Midbrain (tissue), 1 donor: ENCODE measurements around the gene CFAP119.
A peak's percentile ranks its signal among the peaks of the same experiment; 100 is the strongest.

Experiments used
- DNase-seq: peaks from one replicate; lab custom pipeline; 2025; lab: John Stamatoyannopoulos, UW

CFAP119 gene

GRCh38 chr16:30740364-30741251 lies 21.3 kb downstream of the CFAP119 start:
- DNase-seq = no peak

- DNase-seq = no peak
Observed at GRCh38 chr16:30738984-30739951, 22.6 kb downstream of the CFAP119 start.

- no peak for DNase-seq
Observed at GRCh38 chr16:30737794-30738648, 23.8 kb downstream of the CFAP119 start.

GRCh38 chr16:30736995-30737793 lies 24.7 kb downstream of the CFAP119 start:
- DNase-seq = no peak

GRCh38 chr16:30731411-30731810 lies 30.5 kb downstream of the CFAP119 start:
- DNase-seq = no peak

GRCh38 chr16:30728899-30729672 lies 32.8 kb downstream of the CFAP119 start:
- no peak for DNase-seq

GRCh38 chr16:30728321-30728720 lies 33.5 kb downstream of the CFAP119 start:
- DNase-seq = no peak

- no peak for DNase-seq
Observed at GRCh38 chr16:30725418-30725792, 36.5 kb downstream of the CFAP119 start.

- peak; percentile 21 for DNase-seq
Observed at GRCh38 chr16:30724641-30725417, 37.0 kb downstream of the CFAP119 start.

- no peak for DNase-seq
Observed at GRCh38 chr16:30723725-30724355, 38.0 kb downstream of the CFAP119 start.

- DNase-seq = no peak
Observed at GRCh38 chr16:30722916-30723315, 38.9 kb downstream of the CFAP119 start.

- DNase-seq = no peak
Observed at GRCh38 chr16:30722443-30722842, 39.4 kb downstream of the CFAP119 start.

- no peak for DNase-seq
Observed at GRCh38 chr16:30721606-30722005, 40.3 kb downstream of the CFAP119 start.

GRCh38 chr16:30721167-30721566 lies 40.7 kb downstream of the CFAP119 start:
- DNase-seq = no peak

GRCh38 chr16:30720694-30721093 lies 41.2 kb downstream of the CFAP119 start:
- no peak for DNase-seq

- no peak for DNase-seq
Observed at GRCh38 chr16:30720086-30720485, 41.8 kb downstream of the CFAP119 start.

GRCh38 chr16:30715750-30716445 lies 46.0 kb downstream of the CFAP119 start:
- DNase-seq = no peak

- DNase-seq = no peak
Observed at GRCh38 chr16:30711712-30712111, 50.1 kb downstream of the CFAP119 start.
